Measurements from ENCODE around the gene LAX1. TPM values are rescaled to one million over a fixed set of nuclear protein-coding genes. Genes with fewer than 3 reads are reported as not detected.
"Not testable (repeated sequence)": the region's sequence is repeated elsewhere in the genome, so short reads cannot be mapped to it uniquely, and the experiment has no call there.

The LAX1 gene
- total RNA-seq, 1 donor from 2014 or later = not detected

- peaks cover 5% of the 10 kb centered on the region for H3K9me3 Mint-ChIP-seq
Observed at GRCh38 chr1:203746281-203746680, 18.7 kb upstream of the LAX1 start.

DNA sequence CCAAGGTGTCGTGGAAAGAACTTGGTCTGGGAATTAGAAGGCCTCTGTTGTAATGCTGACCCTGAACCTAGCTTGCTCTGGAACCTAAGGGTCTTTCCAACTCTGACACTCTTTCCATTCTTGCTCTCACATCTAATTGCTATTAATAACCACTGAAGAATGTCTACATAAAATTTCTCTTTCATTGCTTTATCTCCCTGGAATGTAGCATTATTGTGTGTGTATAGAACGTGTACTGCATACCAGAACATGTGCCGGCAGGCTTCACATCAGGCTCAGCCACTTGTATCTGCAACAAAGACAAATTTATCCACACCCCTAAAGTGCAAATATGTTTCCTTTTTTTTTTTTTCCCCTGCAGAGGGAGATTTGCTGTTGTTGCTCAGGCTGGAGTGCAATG is 13.9 kb upstream of the LAX1 start:
- Mint-ChIP-seq H3K27ac (peak overlapping the region; percentile 65), H3K9me3 (peaks cover 5% of the 10 kb centered on the region), H3K27me3 (no peaks in the 10 kb centered on the region), H3K4me3 (no peak overlapping the region), H3K4me1 (ENCODE audit: unreplicated experiment) (peaks cover 7% of the 10 kb centered on the region), H3K36me3 (peaks cover 4% of the 10 kb centered on the region)
- TF ChIP-seq, protein P1, sequence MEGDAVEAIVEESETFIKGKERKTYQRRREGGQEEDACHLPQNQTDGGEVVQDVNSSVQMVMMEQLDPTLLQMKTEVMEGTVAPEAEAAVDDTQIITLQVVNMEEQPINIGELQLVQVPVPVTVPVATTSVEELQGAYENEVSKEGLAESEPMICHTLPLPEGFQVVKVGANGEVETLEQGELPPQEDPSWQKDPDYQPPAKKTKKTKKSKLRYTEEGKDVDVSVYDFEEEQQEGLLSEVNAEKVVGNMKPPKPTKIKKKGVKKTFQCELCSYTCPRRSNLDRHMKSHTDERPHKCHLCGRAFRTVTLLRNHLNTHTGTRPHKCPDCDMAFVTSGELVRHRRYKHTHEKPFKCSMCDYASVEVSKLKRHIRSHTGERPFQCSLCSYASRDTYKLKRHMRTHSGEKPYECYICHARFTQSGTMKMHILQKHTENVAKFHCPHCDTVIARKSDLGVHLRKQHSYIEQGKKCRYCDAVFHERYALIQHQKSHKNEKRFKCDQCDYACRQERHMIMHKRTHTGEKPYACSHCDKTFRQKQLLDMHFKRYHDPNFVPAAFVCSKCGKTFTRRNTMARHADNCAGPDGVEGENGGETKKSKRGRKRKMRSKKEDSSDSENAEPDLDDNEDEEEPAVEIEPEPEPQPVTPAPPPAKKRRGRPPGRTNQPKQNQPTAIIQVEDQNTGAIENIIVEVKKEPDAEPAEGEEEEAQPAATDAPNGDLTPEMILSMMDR (conservative IDR thresholded peaks at IDR 0.05) = no peak
- DNase-seq (ENCODE audit: extremely low spot score, unreplicated experiment) = no peak

More at GRCh38 chr1:203746281-203746680, 18.7 kb upstream of the LAX1 start:
- H3K27ac Mint-ChIP-seq = peak overlapping the region; percentile 30
- H3K27me3 Mint-ChIP-seq = no peaks in the 10 kb centered on the region
- DNase-seq (ENCODE audit: extremely low spot score, unreplicated experiment) = no peak
- H3K36me3 Mint-ChIP-seq = peaks cover 18% of the 10 kb centered on the region
- peaks cover 7% of the 10 kb centered on the region for H3K4me1 Mint-ChIP-seq (ENCODE audit: unreplicated experiment)
- TF ChIP-seq, protein P1 (conservative IDR thresholded peaks at IDR 0.05) = no peak
- H3K4me3 Mint-ChIP-seq = no peak overlapping the region

- H3K27me3 Mint-ChIP-seq; H3K9me3 Mint-ChIP-seq; DNase-seq (ENCODE audit: extremely low spot score, unreplicated experiment); H3K27ac Mint-ChIP-seq; H3K36me3 Mint-ChIP-seq; H3K4me3 Mint-ChIP-seq: not testable (repeated sequence)
- H3K4me1 Mint-ChIP-seq (ENCODE audit: unreplicated experiment) = peaks cover 11% of the 10 kb centered on the region
Observed at GRCh38 chr1:203751618-203752361, 13.2 kb upstream of the LAX1 start.

DNA sequence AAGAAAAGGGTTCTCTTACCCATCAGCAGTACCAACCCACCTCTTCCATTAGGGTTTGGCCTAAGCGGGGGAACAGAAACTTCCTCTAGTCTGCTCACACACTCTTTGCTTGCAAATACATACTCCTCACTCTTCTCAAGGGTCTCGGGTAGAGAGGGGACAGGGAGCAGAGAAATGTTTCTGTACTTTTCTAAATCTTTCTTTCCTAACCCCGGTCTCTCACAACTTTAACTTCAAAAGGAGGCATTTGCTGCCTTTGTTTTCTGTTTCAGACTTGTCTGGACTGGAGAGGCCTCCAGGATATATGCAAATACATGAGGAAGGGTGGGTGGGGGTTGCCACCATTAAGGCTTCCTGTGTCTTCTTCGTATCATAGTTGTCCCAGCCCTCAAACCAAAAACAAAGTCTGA is 10.5 kb upstream of the LAX1 start:
- no peak overlapping the region for H3K27ac Mint-ChIP-seq
- no peak overlapping the region for H3K4me3 Mint-ChIP-seq
- TF ChIP-seq, protein P1 (conservative IDR thresholded peaks at IDR 0.05) = no peak
- H3K9me3 Mint-ChIP-seq = peaks cover 5% of the 10 kb centered on the region
- H3K36me3 Mint-ChIP-seq = no peaks in the 10 kb centered on the region
- no peaks in the 10 kb centered on the region for H3K27me3 Mint-ChIP-seq
- H3K4me1 Mint-ChIP-seq (ENCODE audit: unreplicated experiment) = peaks cover 11% of the 10 kb centered on the region
- DNase-seq (ENCODE audit: extremely low spot score, unreplicated experiment) = no peak

GRCh38 chr1:203756036-203756435 is 8.9 kb upstream of the LAX1 start:
- TF ChIP-seq, protein P1 (conservative IDR thresholded peaks at IDR 0.05) = no peak
- DNase-seq (ENCODE audit: extremely low spot score, unreplicated experiment) = no peak
- H3K27me3 Mint-ChIP-seq = no peaks in the 10 kb centered on the region
- H3K36me3 Mint-ChIP-seq = no peaks in the 10 kb centered on the region
- H3K9me3 Mint-ChIP-seq = peaks cover 2% of the 10 kb centered on the region
- peaks cover 6% of the 10 kb centered on the region for H3K4me1 Mint-ChIP-seq (ENCODE audit: unreplicated experiment)
- H3K27ac Mint-ChIP-seq = no peak overlapping the region
- no peak overlapping the region for H3K4me3 Mint-ChIP-seq

- not testable (repeated sequence) for H3K4me3 Mint-ChIP-seq; H3K4me1 Mint-ChIP-seq (ENCODE audit: unreplicated experiment); DNase-seq (ENCODE audit: extremely low spot score, unreplicated experiment); H3K9me3 Mint-ChIP-seq; H3K27me3 Mint-ChIP-seq; H3K36me3 Mint-ChIP-seq; H3K27ac Mint-ChIP-seq
Observed at GRCh38 chr1:203758749-203759148, 6.2 kb upstream of the LAX1 start.
